Heart right ventricle (tissue), 16 donors: ENCODE measurements around the gene DTX2. TPM values are rescaled to one million over a fixed set of nuclear protein-coding genes. Genes with fewer than 3 reads are reported as not detected.
A peak's percentile ranks its signal among the peaks of the same experiment; 100 is the strongest.
"Not testable (repeated sequence)": the region's sequence is repeated elsewhere in the genome, so short reads cannot be mapped to it uniquely, and the experiment has no call there.

Source experiments
- ATAC-seq, 8 donors: fragments of 200-7000 bp; cut with Tn5 transposase; one replicate each; pipeline ENCODE4 v1.9.1; 2020; ENCODE audit warnings: mild to moderate bottlenecking in 8 of 8, moderate library complexity in 8 of 8, moderate number of reproducible peaks in 1 of 8
- DNase-seq, 2 donors: peaks; one replicate each; pipeline ENCODE4 v3.0.0-alpha.2; 2020
- H3K27ac ChIP-seq, 10 donors: fragments of 200-600 bp; sonication (generic) in 2 of 10; one replicate each; pipeline versions ENCODE4 v1.5.0 to v1.8.0; 2020 to 2022; ENCODE audit warnings: mild to moderate bottlenecking in 3 of 10
- H3K27me3 ChIP-seq, 7 donors: fragments of 200-600 bp; one replicate each; pipeline ENCODE4 v1.8.0; 2021 to 2022; ENCODE audit warnings: mild to moderate bottlenecking in 2 of 7
- H3K36me3 ChIP-seq, 9 donors: fragments of 200-600 bp; sonication (generic) in 1 of 9; one replicate each; pipeline versions ENCODE4 v1.5.0 to v1.8.0; 2020 to 2022; ENCODE audit warnings: mild to moderate bottlenecking in 2 of 9
- H3K4me1 ChIP-seq, 9 donors: fragments of 200-600 bp; sonication (generic) in 1 of 9; one replicate each; pipeline versions ENCODE4 v1.5.0 to v1.8.0; 2020 to 2022; ENCODE audit warnings: mild to moderate bottlenecking in 4 of 9
- H3K4me3 ChIP-seq, 10 donors: fragments of 200-600 bp; sonication (generic) in 2 of 10; one replicate each; pipeline versions ENCODE4 v1.5.0 to v1.8.0; 2020 to 2022; ENCODE audit warnings: mild to moderate bottlenecking in 7 of 10, moderate library complexity in 2 of 10
- H3K9me3 ChIP-seq, 11 donors: fragments of 200-600 bp in 10 of 11; sonication (generic) in 2 of 11; one replicate each; pipeline versions ENCODE4 v1.5.0 to v1.8.0; 2013 to 2022; ENCODE audit warnings: mild to moderate bottlenecking in 2 of 11, control low read depth in 1 of 11, moderate library complexity in 1 of 11
- WGBS, 2 donors: extraction: QIAGEN DNeasy Blood & Tissue Kit; methylation state at CpG; one replicate each; pipeline ENCODE4 v1.1.7; 2013; ENCODE audit warnings: inconsistent platforms in 1 of 2; 5-methylcytosine and 5-hydroxymethylcytosine counted together
- intact Hi-C, 10 donors: fragments of 100-400 bp; cut with DNase I; formaldehyde crosslinking; loops; one replicate each; pipeline versions ENCODE4 v1.11.1 to v1.14.2; 2022
- polyA plus RNA-seq, 2 donors: library from polyadenylated mRNA; stranded (reverse); fragments of 200-250 nt; gene quantifications; one replicate each; pipeline ENCODE4 v1.2.3, GENCODE V29; 2013
- total RNA-seq, 10 donors: library from RNA; stranded (reverse); fragmentation: NEBNext Ultra II Directional in 3 of 10; extraction: Animal tissue kit (Norgen Biotek cat#: 25700) in 3 of 10; gene quantifications; one replicate each; pipeline versions ENCODE4 v1.2.1 to v1.2.4, GENCODE V29; 2021 to 2023
- TF ChIP-seq, protein P1 (sequence below), 9 donors: fragments of 200-600 bp; sonication (generic) in 2 of 9; IDR thresholded peaks; one replicate each; pipeline versions ENCODE4 v1.5.0 to v1.8.0; 2021 to 2022; ENCODE audit warnings: antibody characterized with exemption in 9 of 9, mild to moderate bottlenecking in 5 of 9, moderate library complexity in 1 of 9
- donor health status: Arrhythmogenic right ventricular cardiomyopathy.
- donor health status: ischemic (EF 13 %, LVEDD 7.1; RV severe dilation, severe dysfunction).
- donor health status: healthy with polysubstance abuse.
- donor health status: DM: no; HTN: yes; CAD: no.
- donor health status: DM: no; HTN: no; CAD: no.
- donor health status: ischemic (EF 25% LVEDD 6.9; RV normal size, moderate dysfunction).
- donor health status: ischemic (EF 25% LVEDD 5.7; RV mildly dilated, moderate dysfunction).
- donor health status: healthy.
- donor health status: DM: yes; HTN: yes; CAD: no.
- donor health status: Ischemic cardiomyopathy.
- donor health status: ischemic (EF 35%, LVEDD 5.7; RV mildly dilated, moderate dysfunction).
- donor health status: nonischemic (EF 11% LVEDD 7.7; RV severe dilation, severe dysfunction).
- donor health status: DM: yes; HTN: yes; CAD: no.
- donor health status: PGD.
- donor health status: ischemic (EF 29% LVEDD 5.4; RV normal size, mild dysfunction).
- donor health status: nonischemic (EF 23%, LVEDD 6.1; RV moderate dilation, normal function).

The DTX2 gene
- total and polyA plus RNA-seq, 12 donors: 5.8 to 23.4 (median 8.6) TPM

DNA sequence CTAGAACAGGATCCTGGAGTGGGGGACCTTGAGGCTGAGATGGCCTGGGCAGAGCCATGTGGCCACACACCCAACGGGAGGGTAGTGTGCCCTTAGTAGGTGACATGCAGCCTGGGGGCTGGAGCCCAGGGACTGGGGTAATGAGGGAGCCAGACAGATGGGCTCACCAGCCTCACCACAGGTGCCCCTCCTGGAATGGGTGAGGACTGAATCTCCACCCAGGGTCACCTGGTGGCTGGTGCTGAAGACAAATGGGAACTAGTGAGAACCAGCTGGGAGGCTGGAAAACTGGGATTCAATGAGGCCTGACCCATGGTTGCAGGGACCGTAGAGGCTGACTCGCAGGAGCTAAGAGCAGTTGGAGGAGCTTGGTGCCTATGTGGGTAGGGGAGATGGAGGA lies 30.7 kb upstream of the DTX2 start:
- Histone ChIP-seq H3K9me3 (no peaks in the 10 kb centered on the region), H3K27me3 (no peaks in the 10 kb centered on the region), H3K4me3 (no peak overlapping the region), H3K27ac (no peak overlapping the region), H3K4me1 (peaks cover 0 to 10% (median 0%) of the 10 kb centered on the region in 9 donors), H3K36me3 (peaks cover 0 to 8% (median 0%) of the 10 kb centered on the region in 9 donors)
- intact Hi-C loops: no loop called here
- DNase-seq: no peak
- no peak for ATAC-seq
- 95% methylated on average over 3 of the region's 3 CpGs for WGBS, 2 donors
- TF ChIP-seq, protein P1, sequence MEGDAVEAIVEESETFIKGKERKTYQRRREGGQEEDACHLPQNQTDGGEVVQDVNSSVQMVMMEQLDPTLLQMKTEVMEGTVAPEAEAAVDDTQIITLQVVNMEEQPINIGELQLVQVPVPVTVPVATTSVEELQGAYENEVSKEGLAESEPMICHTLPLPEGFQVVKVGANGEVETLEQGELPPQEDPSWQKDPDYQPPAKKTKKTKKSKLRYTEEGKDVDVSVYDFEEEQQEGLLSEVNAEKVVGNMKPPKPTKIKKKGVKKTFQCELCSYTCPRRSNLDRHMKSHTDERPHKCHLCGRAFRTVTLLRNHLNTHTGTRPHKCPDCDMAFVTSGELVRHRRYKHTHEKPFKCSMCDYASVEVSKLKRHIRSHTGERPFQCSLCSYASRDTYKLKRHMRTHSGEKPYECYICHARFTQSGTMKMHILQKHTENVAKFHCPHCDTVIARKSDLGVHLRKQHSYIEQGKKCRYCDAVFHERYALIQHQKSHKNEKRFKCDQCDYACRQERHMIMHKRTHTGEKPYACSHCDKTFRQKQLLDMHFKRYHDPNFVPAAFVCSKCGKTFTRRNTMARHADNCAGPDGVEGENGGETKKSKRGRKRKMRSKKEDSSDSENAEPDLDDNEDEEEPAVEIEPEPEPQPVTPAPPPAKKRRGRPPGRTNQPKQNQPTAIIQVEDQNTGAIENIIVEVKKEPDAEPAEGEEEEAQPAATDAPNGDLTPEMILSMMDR (IDR thresholded peaks at IDR 0.05): no peak

DNA sequence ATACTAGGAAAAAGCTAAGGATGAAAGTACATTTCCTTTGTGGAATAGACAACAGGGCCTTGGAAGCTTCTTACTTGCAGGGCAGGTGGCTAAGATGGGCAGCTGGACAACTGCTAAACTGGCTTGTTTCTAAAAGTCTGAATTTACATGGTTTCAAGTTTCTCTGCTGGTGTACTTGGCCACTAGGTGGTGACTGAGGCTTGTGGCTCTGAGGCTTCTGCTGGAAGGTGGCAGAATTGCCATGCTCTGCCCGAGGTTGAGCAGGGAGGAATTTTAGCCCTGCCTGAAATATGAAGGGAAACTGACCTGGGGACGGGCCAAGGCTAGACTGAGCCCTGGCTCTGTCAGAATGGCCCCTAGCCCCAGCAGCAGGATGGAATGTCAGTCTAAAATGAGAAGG lies 23.6 kb upstream of the DTX2 start:
- intact Hi-C loops, H3K9me3 ChIP-seq, H3K36me3 ChIP-seq, H3K27me3 ChIP-seq, H3K4me3 ChIP-seq, H3K4me1 ChIP-seq, H3K27ac ChIP-seq: not testable (repeated sequence)
- 0 to 14% methylated on average over 1 to 2 of the region's 2 CpGs for WGBS, 2 donors
- TF ChIP-seq, protein P1 (IDR thresholded peaks at IDR 0.05): peak; percentile 37 to 68 (median 64)
- DNase-seq (peak in 1 of 2 donors; percentile 70), ATAC-seq (peak; percentile 60 to 86 (median 74))

DNA sequence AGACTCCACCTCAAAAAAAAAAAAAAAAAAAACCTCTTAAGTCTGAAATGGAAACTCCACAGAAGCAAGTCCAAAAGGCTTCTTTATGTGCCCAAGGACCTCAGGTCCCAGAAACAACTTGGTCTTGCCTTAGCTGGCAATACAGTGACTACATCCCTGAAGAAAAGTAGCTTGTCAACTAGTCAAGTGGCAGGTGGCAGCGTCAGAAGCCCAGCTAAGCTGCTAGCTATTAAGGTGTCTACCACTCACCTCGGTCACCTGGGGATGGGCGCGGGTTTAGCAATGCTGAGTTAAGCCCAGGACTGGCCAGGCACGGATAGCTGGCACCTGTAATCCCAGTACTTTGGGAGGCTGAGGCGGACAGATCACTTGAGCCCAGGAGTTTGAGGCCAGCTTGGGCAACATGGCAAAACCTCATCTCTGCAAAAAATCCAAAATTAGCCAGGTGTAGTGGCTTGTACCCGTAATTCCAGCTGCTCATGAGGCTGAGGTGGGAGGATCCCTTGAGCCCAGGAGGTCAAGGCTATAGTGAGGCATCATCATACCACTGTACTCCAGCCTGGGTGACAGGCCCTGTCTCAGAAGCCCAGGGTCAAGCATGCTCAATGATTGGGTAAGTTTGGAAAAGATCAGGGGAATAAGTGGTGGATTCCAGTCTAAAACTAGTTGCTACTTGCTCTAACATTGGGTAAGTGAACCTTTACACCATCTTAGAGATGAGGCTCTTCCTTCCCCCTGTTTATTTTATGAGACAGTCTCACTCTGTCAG lies 22.2 kb upstream of the DTX2 start:
- ATAC-seq: peak in 1 of 8 donors; percentile 52

DNA sequence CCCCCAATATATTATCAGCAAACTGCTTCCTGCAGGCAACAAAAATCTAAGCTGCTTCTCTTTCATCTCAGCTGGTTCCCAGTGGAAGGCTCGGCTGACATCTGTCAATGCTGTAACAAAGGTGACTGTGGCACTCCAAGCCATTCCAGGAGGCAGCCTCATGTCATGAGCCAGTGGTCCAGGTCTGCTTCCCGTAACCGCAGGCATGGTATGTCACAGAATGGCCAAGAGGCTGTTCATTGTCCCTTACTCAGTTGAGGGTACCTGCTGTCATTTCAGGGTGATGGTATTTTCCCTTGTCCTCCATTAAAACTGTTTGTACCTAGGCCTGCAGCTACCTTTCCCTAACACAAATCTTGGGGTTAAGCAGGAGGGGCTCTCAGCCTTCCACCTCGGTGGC lies 21.1 kb upstream of the DTX2 start:
- H3K36me3 ChIP-seq, H3K27ac ChIP-seq, H3K4me1 ChIP-seq, H3K27me3 ChIP-seq, intact Hi-C loops, ATAC-seq, H3K9me3 ChIP-seq, DNase-seq, H3K4me3 ChIP-seq: not testable (repeated sequence)
- WGBS, 2 donors: 85 to 94% methylated on average over 4 of the region's 4 CpGs

More for the DNA sequence above, 22.2 kb upstream of the DTX2 start:
- H3K9me3 ChIP-seq, H3K36me3 ChIP-seq, DNase-seq, H3K27ac ChIP-seq, intact Hi-C loops, H3K4me1 ChIP-seq, H3K27me3 ChIP-seq, H3K4me3 ChIP-seq: not testable (repeated sequence)
- WGBS, 2 donors: 80 to 95% methylated on average over 2 to 4 of the region's 7 CpGs

DNA sequence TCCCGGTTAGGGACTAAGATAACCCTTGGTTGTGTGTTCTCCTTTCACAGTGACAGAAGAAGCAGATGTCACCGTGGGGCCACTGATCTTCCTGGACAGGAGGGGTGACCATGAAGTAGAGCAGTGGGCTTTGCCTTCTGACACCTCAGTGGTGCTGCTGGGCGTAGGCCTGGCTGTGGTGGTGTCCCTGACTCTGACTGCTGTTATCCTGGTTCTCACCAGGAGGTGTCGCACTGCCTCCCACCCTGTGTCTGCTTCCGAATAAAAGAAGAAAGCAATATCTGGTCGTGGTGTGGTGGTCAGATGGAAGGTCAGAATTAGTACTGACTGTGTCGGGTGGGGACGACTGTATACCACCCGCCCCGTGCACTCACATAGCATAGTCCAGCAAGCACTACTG lies 19.7 kb upstream of the DTX2 start:
- intact Hi-C loops, DNase-seq, H3K27ac ChIP-seq, H3K27me3 ChIP-seq, H3K4me3 ChIP-seq, H3K9me3 ChIP-seq, H3K36me3 ChIP-seq: not testable (repeated sequence)
- ATAC-seq: peak in 5 of 8 donors; percentile 7 to 50 (median 34)
- 58 to 65% methylated on average over 2 of the region's 10 CpGs for WGBS, 2 donors
- peaks cover 0 to 11% (median 7%) of the 10 kb centered on the region in 9 donors for H3K4me1 ChIP-seq

DNA sequence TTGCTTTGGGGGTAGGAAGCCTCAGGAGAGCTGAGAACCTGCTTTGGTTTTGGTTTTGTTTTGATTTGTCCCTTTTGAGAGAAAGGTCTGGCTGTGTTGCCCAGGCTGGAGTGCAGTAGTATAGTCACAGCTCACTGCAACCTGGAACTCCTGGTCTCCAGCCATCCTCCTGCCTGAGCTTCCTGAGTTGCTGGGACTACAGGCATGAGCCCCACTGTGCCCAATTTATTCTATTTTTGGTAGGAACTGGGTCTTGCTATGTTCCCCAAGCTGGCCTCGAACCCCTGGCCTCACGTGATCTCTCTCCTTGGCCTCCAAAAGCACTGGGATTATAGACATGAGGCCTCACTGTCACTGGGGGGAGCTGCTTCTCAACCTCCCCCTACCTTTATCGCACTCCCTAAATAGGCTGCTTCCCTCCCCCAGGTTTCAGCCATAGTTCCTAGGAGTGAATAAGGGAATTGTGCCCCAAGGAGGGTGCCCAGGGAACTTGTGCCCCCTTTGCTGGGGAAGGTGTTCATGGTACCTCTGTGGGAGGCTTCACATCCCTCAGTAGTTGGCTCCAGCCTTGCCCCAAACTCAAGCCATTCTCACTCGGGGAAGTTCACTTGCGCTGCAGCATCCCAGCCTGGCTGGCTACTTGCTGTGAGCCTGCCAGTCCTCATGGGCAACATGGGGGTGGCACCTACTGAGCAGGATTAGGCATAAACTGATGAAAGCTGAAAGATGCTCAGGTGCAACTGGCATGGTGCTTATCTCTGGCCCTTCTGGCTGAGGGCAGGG lies 18.7 kb upstream of the DTX2 start:
- H3K27me3 ChIP-seq, H3K27ac ChIP-seq, DNase-seq, H3K4me3 ChIP-seq, ATAC-seq, H3K36me3 ChIP-seq, intact Hi-C loops, H3K9me3 ChIP-seq: not testable (repeated sequence)
- WGBS, 2 donors: 91 to 92% methylated on average over 5 of the region's 5 CpGs
- peaks cover 0 to 11% (median 7%) of the 10 kb centered on the region in 9 donors for H3K4me1 ChIP-seq

DNA sequence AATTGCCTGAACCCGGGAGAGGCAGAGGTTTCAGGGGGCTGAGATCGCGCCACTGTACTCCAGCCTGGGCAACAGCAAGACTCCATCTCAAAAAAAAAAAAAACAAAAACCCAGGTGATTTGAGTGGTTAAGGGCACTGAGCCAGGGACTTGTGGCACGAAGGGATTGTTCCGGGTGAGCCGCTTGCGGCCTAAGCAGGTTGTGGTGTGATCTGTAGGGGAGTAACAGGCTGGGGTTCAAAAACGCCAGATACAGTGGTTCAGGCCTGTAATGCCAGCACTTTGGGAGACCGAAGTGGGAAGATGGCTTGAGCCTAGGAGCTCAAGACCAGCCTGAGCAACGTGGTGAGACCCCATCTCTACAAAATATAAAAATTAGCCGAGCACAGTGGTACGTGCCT lies 17.7 kb upstream of the DTX2 start:
- H3K9me3 ChIP-seq, H3K27me3 ChIP-seq, DNase-seq, H3K4me3 ChIP-seq, H3K27ac ChIP-seq, ATAC-seq, H3K36me3 ChIP-seq, intact Hi-C loops: not testable (repeated sequence)
- WGBS, 2 donors: 84 to 93% methylated on average over 6 to 9 of the region's 12 CpGs
- peaks cover 0 to 11% (median 7%) of the 10 kb centered on the region in 9 donors for H3K4me1 ChIP-seq

DNA sequence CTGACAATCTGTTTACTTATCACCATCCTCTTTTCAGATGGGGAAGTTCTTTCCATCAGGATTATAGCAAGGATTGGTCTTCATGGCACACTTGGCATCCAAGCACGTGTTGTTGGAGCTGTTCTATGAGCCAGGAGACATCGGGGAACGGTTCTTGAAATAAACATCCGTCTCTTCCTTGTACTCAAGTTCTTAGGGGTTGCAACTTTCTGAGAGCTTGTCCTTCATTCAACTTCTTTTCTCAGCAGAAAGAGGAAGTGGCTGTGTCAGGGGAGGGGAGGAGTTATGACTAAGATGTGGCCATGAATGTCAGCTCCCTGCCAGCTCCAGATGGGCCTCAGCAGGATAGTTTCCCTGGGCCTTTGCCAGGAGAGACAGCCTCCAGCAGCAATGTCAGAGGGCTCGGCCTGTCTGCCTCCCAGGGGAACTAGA lies 15.9 kb upstream of the DTX2 start:
- H3K4me1 ChIP-seq: peaks cover 0 to 11% (median 7%) of the 10 kb centered on the region in 9 donors
- H3K36me3 ChIP-seq, H3K9me3 ChIP-seq, H3K4me3 ChIP-seq, H3K27me3 ChIP-seq, intact Hi-C loops: not testable (repeated sequence)
- H3K27ac ChIP-seq: peak overlapping the region in 8 of 10 donors; percentile 23 to 82 (median 70)
- peak; percentile 92 to 98 (median 94) for ATAC-seq
- peak in 1 of 2 donors; percentile 34 for DNase-seq
- WGBS, 2 donors: 10 to 13% methylated on average over 4 of the region's 5 CpGs

DNA sequence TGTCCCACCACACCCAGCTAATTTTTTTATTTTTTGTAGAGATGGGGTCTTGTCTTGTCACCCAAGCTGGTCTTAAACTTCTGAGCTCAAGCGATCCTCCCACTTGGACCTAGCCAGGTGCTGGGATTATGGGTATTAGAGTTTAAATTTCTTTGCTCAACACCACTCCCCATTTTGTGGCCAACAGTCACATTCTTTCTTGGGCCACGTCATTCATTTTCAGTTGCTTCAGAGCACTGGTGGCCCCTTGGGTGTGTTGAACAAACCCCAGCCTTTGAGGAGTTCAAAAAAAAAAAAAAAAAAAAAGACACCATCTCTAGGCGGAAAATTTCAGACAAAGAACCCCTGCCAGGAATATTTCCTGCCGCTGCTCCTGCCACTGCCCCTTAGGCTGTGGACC lies 4.5 kb upstream of the DTX2 start:
- H3K36me3 ChIP-seq, H3K9me3 ChIP-seq, H3K4me1 ChIP-seq, ATAC-seq, H3K27ac ChIP-seq, H3K4me3 ChIP-seq, DNase-seq, H3K27me3 ChIP-seq, intact Hi-C loops: not testable (repeated sequence)
- no CpG with 5 or more reads among the region's 4 CpGs for WGBS, 2 donors
